GM18505 (cell line): ENCODE results near the gene XPC.

ENCODE experiments used
- ATAC-seq: cut with Tn5 transposase; IDR thresholded peaks from one replicate; pipeline ENCODE4 v1.9.1; 2021; ENCODE audit not compliant: unreplicated experiment
- POLR2A ChIP-seq: IDR thresholded peaks from 4 replicates; pipeline ENCODE4 v1.6.1; 2011; ENCODE audit warnings: borderline replicate concordance; ENCODE audit not compliant: insufficient read depth, insufficient read length; ENCODE audit errors: extremely low read depth

Gene XPC

DNA sequence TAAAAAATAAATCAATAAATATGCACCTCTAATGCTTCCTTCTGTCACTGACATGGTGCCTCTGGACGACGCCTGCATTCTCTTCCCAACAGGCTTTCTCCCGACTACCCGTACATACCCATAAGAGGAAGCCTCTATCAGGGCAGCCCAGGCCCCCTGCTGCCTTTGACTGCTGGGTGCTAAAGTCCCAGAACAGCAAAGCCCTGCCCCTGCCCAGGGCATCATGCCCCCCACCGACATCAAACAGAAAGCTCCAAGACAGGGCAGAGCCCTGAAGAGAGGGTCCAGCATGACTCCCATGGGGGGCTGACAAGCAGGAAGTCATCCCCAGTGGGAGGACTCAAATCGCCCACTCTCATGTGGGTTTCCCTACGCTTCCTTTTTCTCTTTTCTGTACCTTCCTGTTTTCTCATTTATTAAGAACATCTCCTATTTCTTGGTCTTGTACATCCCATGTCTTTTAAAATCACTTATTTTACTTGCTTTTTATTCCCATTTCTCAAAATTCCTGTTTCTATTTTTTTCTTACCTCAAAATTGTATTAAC lies 23.4 kb downstream of the XPC start:
- ATAC-seq = no peak
- no peak for TF ChIP-seq POLR2A

DNA sequence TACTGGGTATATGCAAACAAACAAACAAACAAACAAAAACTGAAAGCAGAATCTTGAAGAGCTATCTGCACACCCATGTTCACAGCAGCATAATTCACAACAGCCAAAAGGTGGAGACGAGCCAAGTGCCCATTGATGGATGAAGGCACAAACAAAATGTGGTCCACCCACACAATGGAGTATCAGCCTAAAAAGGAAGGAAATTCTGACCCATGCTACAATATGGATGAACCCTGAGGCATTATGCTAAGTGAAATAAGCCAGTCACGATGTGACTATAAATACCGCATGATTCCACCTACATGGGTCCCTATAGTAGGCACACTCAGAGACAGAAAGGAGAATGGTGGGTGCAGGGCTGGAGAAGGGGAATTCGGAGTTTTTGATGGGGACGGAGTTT lies 24.1 kb downstream of the XPC start:
- ATAC-seq = no peak
- TF ChIP-seq POLR2A = no peak

DNA sequence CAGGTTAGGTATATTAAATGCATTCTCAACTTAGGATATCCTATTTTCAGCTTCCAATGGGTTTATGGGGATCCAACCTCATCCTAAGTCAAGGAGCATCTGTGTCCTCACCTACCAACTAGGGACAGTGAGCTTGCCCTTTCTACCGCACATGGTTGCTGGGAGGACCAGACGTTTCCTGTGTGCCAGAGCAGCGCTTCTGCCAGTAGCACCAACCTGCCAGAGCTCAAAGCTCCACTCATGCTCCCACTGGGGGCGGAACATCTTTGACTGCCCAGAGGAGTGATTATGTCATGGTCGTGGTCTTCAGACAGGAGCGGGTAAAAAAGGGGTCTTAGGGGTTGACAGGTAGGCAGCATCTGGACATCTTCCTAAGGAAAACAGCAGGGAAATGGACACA lies 24.7 kb downstream of the XPC start:
- no peak for TF ChIP-seq POLR2A
- no peak for ATAC-seq

DNA sequence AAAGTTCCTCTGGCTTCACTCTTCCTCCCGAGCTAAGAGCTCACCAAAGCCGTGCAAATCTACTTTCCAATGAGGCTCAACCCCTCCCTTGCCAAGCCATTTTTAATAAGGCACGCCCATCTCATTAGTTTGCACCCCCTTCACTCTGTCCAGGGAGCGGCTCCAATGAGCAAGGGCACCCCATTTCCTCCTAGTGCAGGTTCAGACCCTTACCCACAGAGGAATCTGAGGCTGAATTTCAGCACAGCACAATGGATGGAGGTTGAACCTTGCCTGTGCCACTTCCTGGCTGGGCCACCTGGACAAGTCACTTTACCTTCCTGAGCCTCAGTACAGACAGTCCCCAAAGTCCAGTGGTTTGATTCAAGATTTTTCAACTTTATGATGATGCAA lies 25.4 kb downstream of the XPC start:
- ATAC-seq = no peak
- TF ChIP-seq POLR2A = no peak

DNA sequence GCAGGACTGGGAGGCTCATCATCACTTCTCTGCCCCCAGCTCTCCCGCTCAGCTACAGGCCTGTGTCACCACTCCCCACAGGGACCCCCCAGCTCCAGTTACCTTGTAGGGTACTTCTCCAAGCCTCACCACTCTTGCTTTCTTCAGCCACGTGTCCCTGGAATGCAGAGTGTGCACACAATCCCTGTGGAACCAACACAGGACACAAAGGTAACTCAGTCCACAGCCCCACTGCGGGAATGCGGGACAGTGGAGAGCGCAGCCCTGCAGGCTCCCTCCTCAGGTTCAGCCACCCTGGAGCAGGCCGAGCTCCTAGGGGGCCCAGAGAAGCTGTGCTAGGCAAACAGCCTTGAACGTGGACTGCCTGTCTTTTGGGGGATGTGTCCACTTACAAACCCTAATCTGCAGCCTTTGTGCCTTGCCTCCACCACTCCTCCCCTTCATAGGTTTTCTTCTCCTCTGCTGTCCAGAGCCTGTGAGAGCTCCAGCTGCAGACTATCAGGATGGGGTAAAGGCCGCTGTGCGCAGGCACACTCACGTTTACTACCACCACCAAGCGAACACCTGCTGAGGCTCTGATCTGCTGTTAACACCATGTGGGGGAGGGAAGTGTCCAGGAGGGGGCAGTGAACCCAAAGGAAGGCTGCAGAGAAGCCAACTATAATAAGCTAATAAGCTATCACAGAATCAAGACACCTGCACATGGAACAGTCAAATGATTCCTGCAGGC lies 26.0 kb downstream of the XPC start:
- no peak for ATAC-seq
- no peak for TF ChIP-seq POLR2A

DNA sequence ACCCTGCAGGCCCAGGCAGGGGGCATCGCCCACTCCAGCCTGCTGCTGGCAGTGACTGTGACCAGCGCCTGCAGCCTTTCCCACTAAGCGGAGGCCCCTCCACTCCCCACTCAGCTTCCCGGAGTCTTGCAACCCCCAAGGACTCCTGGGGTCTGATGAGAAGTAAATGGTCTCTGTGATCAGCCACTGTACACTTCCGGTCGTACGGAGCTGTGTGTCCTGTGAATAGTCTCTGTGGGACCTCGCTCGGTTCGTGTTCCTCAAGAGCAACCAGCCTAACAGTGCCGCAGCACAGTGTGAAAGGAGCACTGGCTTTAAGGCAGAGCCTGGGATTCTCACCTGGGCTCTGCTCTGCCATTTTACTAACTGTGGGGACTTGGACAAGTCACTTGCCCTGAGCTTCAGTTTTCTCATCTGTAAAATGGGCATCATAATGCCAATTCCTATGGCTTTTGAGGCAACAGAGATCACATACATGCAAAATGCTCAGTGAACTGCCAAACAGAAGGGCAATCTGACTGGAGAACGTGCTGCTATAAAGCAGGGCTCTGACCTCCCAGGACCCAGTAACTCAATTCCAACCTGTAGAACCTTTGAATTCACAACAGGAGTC lies 26.8 kb downstream of the XPC start:
- no peak for ATAC-seq
- TF ChIP-seq POLR2A = no peak

DNA sequence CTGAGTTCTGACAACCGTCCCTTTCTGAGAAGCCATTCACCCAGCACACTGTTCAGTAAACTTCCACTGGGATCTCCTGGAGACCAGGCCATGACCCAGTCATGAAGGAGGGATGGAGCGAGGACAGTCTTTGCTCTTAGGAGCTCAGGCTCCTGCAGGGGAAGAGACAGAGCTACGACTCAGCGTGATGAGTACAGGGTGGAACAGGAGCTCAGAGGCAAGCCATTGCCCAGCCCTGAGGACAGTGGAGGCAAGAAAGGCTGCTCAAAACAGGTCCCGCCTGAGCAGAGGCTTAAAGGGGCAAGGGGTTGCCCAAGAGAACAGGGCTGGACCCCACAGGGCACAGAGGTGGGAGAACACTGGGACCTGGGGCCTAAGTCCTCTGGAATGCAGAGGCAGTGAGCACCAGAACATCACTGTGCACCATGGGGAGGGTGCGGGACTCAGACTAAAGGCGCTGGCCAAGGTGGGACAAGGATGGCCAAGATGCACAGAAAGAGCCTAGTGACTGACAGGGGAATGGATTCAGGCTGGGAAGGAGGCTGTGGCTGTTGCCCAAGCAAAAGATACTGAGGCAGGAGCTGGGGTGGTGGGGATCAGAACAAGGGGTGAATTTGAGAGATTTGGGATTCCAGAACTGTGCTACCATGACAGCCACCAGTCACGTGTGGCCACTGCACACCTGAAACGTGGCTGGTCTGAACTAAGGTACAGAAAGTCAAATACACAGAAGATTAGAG lies 27.7 kb downstream of the XPC start:
- ATAC-seq = no peak
- no peak for TF ChIP-seq POLR2A

DNA sequence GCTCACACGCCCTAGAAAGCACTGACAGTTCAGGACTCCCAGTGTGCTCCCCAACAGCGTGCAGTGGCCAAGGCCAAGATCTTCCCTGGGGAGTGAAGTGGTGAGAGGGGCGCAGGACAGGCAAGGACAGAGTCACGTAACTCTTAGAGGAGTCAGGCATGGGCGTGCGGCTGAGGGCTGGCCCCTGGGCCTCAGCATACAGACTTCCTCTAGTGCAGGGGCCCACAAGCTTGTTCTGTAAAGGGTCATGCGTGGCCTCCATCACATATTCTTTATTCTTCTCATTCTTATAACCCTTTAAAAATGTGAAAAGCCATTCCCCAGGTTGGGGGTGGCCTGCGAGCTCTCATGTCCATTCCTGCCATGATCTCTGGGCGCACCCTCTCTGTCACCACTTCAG lies 28.3 kb downstream of the XPC start:
- no peak for ATAC-seq
- TF ChIP-seq POLR2A = no peak

DNA sequence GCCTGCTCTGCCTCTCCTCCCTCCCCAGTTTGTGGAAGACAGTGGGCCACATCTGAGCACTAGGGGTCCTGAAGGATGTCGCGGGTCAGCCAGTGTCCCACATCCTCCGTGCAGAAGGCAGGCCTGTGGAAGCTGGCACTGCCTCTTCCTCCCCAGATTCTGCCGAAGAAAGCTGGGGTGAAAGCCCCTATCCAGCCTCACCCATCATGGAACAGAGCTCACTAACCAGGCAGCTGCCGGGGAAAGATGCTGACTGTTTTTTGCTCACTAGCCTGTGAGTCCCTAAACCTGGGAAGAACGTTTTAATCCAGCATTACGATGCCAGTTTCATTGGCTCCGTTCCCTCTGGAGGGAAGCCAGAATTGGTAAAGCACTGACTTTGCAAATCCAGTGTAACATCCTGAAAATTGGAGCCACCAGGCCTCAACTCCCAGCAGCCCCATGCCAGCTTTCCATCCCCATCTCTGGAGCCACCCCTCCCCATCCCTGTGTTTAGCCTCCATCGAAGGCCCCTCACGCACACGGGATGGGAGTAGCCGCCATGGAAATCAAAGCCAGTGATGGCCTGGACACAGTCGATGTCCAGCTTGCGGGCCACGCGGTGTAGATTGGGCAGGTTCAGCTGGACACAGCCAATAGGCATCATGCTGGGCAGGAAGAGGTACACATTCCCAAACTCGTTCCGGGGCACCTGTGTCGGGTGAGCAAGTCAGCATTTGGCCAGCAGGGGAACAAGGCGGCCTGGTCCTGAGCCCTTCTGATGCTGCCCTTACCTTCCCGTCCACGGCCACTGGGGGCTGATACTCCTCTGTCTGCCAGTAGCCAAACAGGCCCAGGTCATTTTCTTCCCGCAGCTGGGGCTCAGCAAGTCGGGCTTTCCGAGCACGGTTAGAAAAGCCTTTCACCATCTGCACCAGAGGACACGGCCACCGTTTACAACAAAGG lies 30.1 kb downstream of the XPC start:
- ATAC-seq = no peak
- TF ChIP-seq POLR2A = no peak

DNA sequence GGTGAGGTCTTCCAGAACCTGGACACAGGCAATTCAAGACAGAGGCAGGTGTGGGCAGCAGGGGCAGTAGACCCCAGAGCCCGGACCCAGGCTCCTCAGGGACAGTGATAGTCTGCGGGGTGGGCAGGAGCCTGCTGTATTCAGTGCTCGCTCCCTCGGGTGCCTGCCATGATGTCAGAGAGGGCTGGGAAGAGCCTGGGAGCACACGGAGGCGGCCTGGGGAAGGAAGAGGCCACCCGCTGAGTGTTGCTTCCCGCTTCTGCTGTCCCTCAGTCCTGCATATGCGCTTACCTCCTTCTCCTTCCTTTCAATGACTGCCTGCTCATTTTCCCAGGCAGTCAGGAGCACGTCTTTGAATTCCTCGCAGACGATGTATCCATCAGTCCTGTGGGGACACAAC lies 30.8 kb downstream of the XPC start:
- no peak for ATAC-seq
- TF ChIP-seq POLR2A = no peak

DNA sequence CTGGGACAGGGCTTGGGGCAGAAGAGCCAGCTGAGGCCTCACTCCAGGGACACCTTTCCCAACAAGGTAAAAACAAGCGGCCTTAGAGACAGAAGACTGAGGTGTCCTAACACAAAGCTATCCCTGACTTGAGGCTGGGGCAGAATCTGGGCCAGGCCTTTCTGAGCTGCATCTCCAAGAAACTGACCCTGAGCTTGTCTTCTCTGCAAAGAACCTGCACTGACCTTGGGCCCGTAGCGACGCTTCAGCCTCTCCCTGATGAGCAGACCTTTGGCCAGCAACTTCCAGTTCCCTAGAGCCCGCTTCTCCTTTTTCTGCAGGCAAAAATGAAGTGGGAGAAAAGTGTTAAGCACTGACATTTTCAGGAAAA lies 31.4 kb downstream of the XPC start:
- no peak for TF ChIP-seq POLR2A
- ATAC-seq = no peak

DNA sequence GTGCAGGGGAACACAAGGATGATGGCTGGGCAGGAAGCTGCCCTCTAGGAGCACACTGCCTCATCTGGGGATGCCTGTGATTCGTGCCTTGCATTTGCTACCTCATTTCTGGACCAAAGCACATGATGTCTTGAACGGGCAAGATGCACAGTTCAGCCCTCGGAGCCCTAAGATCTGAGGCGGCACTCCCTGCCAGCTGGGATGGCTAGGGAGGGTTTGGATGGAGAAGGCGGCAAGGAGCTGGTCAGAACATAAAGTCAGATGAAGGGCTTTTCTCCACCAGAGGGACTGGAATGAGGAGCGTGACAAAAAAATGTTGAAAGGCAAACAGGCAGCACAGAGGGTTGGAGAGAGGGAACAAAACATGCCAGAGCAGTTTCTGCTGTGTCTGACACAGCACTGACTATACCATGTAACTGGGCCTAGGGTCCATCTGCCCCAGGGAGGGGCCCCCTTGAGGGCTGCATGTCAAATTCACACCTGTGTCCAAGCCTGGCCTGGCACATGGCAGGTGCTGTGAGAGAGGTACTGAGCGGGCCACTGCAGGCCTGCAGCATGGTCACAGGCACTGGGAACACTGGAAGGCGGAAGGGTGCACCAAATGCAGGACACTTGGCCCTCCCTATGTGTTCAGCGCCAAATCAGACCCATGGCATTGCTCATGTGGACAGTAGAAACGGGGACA lies 31.9 kb downstream of the XPC start:
- ATAC-seq = no peak
- TF ChIP-seq POLR2A = no peak
